Esophagus squamous epithelium (tissue), 4 donors: Measurements from ENCODE around the gene KCND1.

ENCODE experiments used
- POLR2A ChIP-seq, 4 donors: fragments of 450-650 bp; IDR thresholded peaks; one replicate each; pipeline ENCODE4 v1.6.1; 2017; ENCODE audit warnings: antibody characterized with exemption in 4 of 4, mild to moderate bottlenecking in 4 of 4, moderate library complexity in 3 of 4
- TF ChIP-seq, protein P1 (sequence below), 6 experiments: fragments of 450-650 bp in 4 of 6; fragments of 200-600 bp in 2 of 6; sonication (generic) in 2 of 6; IDR thresholded peaks; one replicate each; pipeline ENCODE4 v1.5.1; 2016 to 2019; ENCODE audit warnings: antibody characterized with exemption in 6 of 6, mild to moderate bottlenecking in 4 of 6, moderate library complexity in 4 of 6

DNA sequence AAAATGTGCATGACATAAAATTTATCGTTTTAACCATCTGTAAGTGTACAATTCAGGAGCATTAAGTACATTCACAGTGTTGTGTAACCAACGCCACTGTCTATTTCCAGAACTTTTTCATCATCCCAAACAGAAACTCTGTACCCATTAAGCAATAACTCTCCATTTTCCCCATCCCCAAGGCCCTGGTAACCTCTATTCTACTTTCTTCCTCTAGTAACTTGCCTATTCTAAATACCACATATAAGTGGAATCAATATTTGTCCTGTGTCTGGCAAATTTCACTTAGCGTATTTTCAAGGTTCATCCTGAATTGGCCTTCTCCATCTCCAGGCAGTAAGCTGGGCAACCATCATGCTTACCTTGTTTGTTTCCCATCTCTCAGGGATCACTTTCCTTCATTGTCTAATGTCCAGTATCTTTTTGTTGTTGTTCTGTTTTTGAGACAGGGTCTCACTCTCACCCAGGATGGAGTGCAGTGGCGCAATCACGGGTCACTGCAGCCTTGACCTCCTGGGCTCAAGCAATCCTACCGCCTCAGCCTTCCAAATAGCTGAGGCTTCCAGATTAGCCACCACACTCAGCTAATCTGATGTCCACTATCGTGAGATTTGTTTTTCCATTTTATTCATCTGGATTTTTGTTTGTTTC is 48.1 kb upstream of the KCND1 start:
- TF ChIP-seq, protein P1, sequence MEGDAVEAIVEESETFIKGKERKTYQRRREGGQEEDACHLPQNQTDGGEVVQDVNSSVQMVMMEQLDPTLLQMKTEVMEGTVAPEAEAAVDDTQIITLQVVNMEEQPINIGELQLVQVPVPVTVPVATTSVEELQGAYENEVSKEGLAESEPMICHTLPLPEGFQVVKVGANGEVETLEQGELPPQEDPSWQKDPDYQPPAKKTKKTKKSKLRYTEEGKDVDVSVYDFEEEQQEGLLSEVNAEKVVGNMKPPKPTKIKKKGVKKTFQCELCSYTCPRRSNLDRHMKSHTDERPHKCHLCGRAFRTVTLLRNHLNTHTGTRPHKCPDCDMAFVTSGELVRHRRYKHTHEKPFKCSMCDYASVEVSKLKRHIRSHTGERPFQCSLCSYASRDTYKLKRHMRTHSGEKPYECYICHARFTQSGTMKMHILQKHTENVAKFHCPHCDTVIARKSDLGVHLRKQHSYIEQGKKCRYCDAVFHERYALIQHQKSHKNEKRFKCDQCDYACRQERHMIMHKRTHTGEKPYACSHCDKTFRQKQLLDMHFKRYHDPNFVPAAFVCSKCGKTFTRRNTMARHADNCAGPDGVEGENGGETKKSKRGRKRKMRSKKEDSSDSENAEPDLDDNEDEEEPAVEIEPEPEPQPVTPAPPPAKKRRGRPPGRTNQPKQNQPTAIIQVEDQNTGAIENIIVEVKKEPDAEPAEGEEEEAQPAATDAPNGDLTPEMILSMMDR (IDR thresholded peaks at IDR 0.05): no peak
- TF ChIP-seq POLR2A (IDR thresholded peaks at IDR 0.05): no peak
